PC-9 (cell line): ENCODE measurements around the gene RPS2.

Experiments used
- EZH2 ChIP-seq: fragments of 200-600 bp; sonication (generic); IDR thresholded peaks from 2 replicates; pipeline ENCODE4 v1.8.0; 2017; ENCODE audit warnings: antibody characterized with exemption, low read depth
- TF ChIP-seq, protein P1 (sequence below): fragments of 200-600 bp; sonication (generic); conservative IDR thresholded peaks from 2 replicates; pipeline ENCODE4 v1.6.1; 2017; ENCODE audit warnings: mixed run types, antibody characterized with exemption, mild to moderate bottlenecking, moderate library complexity

DNA sequence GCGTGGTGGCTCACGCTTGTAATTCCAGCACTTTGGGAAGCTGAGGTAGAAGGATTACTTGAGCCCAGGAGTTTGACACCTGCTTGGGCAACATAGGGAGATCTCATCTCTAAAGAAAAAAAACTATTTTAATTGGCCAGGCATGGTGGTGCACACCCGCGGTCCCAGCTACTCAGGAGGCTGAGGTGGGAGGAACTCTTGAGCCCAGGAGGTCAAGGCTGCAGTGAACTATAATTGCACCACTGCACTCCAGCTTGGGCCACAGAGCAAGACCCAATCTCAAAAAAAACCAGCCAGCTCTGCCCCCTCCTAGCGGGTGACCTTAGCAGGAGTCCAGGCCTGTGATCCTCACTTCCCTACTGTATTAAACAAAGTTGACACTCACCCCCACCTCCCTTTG is 40.5 kb downstream of the RPS2 start:
- TF ChIP-seq, protein P1, sequence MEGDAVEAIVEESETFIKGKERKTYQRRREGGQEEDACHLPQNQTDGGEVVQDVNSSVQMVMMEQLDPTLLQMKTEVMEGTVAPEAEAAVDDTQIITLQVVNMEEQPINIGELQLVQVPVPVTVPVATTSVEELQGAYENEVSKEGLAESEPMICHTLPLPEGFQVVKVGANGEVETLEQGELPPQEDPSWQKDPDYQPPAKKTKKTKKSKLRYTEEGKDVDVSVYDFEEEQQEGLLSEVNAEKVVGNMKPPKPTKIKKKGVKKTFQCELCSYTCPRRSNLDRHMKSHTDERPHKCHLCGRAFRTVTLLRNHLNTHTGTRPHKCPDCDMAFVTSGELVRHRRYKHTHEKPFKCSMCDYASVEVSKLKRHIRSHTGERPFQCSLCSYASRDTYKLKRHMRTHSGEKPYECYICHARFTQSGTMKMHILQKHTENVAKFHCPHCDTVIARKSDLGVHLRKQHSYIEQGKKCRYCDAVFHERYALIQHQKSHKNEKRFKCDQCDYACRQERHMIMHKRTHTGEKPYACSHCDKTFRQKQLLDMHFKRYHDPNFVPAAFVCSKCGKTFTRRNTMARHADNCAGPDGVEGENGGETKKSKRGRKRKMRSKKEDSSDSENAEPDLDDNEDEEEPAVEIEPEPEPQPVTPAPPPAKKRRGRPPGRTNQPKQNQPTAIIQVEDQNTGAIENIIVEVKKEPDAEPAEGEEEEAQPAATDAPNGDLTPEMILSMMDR, result no peak
- no peak for TF ChIP-seq EZH2
